HepG2 (cell line): Measurements from ENCODE around the gene UNC93A. TPM values are rescaled to one million over a fixed set of nuclear protein-coding genes. Genes with fewer than 3 reads are reported as not detected.

Experiments
- CENPT ChIP-seq: sonication (generic); formaldehyde crosslinking; IDR thresholded peaks from 2 replicates; pipeline ENCODE4 v1.8.0; 2022; ENCODE audit warnings: low read depth, mild to moderate bottlenecking, moderate library complexity, missing genetic modification reagents
- EED ChIP-seq: sonication (generic); formaldehyde crosslinking; IDR thresholded peaks from 2 replicates; pipeline ENCODE4 v1.5.0; 2020; ENCODE audit warnings: mild to moderate bottlenecking, missing genetic modification reagents
- ELF3 ChIP-seq: IDR thresholded peaks from 2 replicates; pipeline ENCODE4 v1.6.1; 2016; ENCODE audit warnings: missing genetic modification reagents, missing compliant biosample characterization
- EP300 ChIP-seq, 3 experiments: sonication (generic) in 1 of 3; formaldehyde crosslinking in 1 of 3; IDR thresholded peaks; 2 replicates each; pipeline versions ENCODE4 v1.5.1 to v1.6.1; 2011 to 2020; ENCODE audit warnings: low read depth in 2 of 3, low read length in 2 of 3, borderline replicate concordance in 1 of 3, improper control_type of control experiment in 1 of 3, mild to moderate bottlenecking in 1 of 3, missing genetic modification reagents in 1 of 3, moderate library complexity in 1 of 3
- GATAD2A ChIP-seq: IDR thresholded peaks from 2 replicates; pipeline ENCODE4 v1.6.1; 2016
- GMEB1 ChIP-seq: sonication (generic); formaldehyde crosslinking; IDR thresholded peaks from 2 replicates; pipeline ENCODE4 v1.5.1; 2020; ENCODE audit warnings: missing genetic modification reagents, mild to moderate bottlenecking, borderline replicate concordance
- HDAC6 ChIP-seq: fragments of 200-600 bp; sonication (generic); IDR thresholded peaks from 2 replicates; pipeline ENCODE4 v1.7.0; 2017; ENCODE audit warnings: mild to moderate bottlenecking, antibody characterized with exemption, low read length, low read depth
- HOXA5 ChIP-seq: sonication (generic); formaldehyde crosslinking; IDR thresholded peaks from 2 replicates; pipeline ENCODE4 v1.4.0; 2020; ENCODE audit warnings: missing genetic modification reagents
- MBD4 ChIP-seq: IDR thresholded peaks from 2 replicates; pipeline ENCODE4 v1.6.1; 2012; ENCODE audit warnings: low read length, inconsistent platforms, borderline replicate concordance
- MEIS2 ChIP-seq: sonication (generic); formaldehyde crosslinking; IDR thresholded peaks from 2 replicates; pipeline ENCODE4 v1.9.0; 2021; ENCODE audit warnings: mild to moderate bottlenecking, missing genetic modification reagents
- NR2F2 ChIP-seq: IDR thresholded peaks from 2 replicates; pipeline ENCODE4 v1.6.1; 2012; ENCODE audit warnings: low read depth, inconsistent platforms, borderline replicate concordance
- PRDM15 ChIP-seq: sonication (generic); formaldehyde crosslinking; IDR thresholded peaks from 2 replicates; pipeline ENCODE4 v1.4.0; 2020; ENCODE audit warnings: missing genetic modification reagents
- TGIF2 ChIP-seq: IDR thresholded peaks from 2 replicates; pipeline ENCODE4 v1.6.1; 2016; ENCODE audit warnings: control low read depth, missing compliant biosample characterization
- TP53 ChIP-seq: sonication (generic); formaldehyde crosslinking; conservative IDR thresholded peaks from 2 replicates; pipeline ENCODE4 v1.4.0; 2020; ENCODE audit warnings: missing genetic modification reagents
- ZBTB7B ChIP-seq: sonication (generic); formaldehyde crosslinking; IDR thresholded peaks from 2 replicates; pipeline ENCODE4 v1.4.0; 2020; ENCODE audit warnings: missing genetic modification reagents
- ZFP1 ChIP-seq: IDR thresholded peaks from 2 replicates; pipeline ENCODE4 v1.6.1; 2016
- ZNF20 ChIP-seq: sonication (generic); formaldehyde crosslinking; IDR thresholded peaks from 2 replicates; pipeline ENCODE4 v1.4.0; 2020; ENCODE audit warnings: mild to moderate bottlenecking, moderate library complexity, missing genetic modification reagents
- ZNF747 ChIP-seq: sonication (generic); formaldehyde crosslinking; IDR thresholded peaks from 2 replicates; pipeline ENCODE4 v1.8.1; 2023; ENCODE audit warnings: missing genetic modification reagents, mild to moderate bottlenecking, borderline replicate concordance
- ZNF773 ChIP-seq: sonication (generic); formaldehyde crosslinking; IDR thresholded peaks from 2 replicates; pipeline ENCODE4 v1.4.0; 2020; ENCODE audit warnings: missing genetic modification reagents, borderline replicate concordance
- ZNF850 ChIP-seq: sonication (generic); formaldehyde crosslinking; conservative IDR thresholded peaks from 2 replicates; pipeline ENCODE4 v1.9.0; 2021; ENCODE audit warnings: mild to moderate bottlenecking, missing genetic modification reagents
- polyA plus RNA-seq, 8 experiments: library from polyadenylated mRNA; depleted of rRNA in 3 of 8; stranded (reverse) in 7 of 8; unstranded in 1 of 8; fragments of >200 nt; fragmentation: Illumina TruSeq in 4 of 8; extraction: Trizol in 4 of 8; gene quantifications; 2 replicates each; pipeline versions ENCODE4 v1.2.1 to v1.2.3, GENCODE V29; 2011 to 2016; ENCODE audit warnings: low read depth in 4 of 8, missing spikeins in 1 of 8, mixed read lengths in 1 of 8; ENCODE audit not compliant: insufficient read depth in 1 of 8
- total RNA-seq, 5 experiments: library from RNA; depleted of rRNA; stranded (reverse); fragments of >200 nt; fragmentation: Illumina TruSeq; extraction: Trizol; gene quantifications; 2 replicates each; pipeline ENCODE4 v1.2.3, GENCODE V29; 2016; ENCODE audit warnings: low read depth in 1 of 5
- TF ChIP-seq, protein P1 (sequence below): sonication (generic); formaldehyde crosslinking; IDR thresholded peaks from 2 replicates; pipeline ENCODE4 v1.4.0; 2020; ENCODE audit warnings: missing genetic modification reagents
- TF ChIP-seq, protein P2 (sequence below): sonication (generic); formaldehyde crosslinking; IDR thresholded peaks from 2 replicates; pipeline ENCODE4 v1.4.0; 2020; ENCODE audit warnings: missing genetic modification reagents; ENCODE audit errors: not compliant biosample characterization

Gene UNC93A
- total and polyA plus RNA-seq, 2 of the 13 experiments (the other 11 are each of a cell fraction or from before 2014, with no cell fraction given) = 11.0 to 42.7 TPM

DNA sequence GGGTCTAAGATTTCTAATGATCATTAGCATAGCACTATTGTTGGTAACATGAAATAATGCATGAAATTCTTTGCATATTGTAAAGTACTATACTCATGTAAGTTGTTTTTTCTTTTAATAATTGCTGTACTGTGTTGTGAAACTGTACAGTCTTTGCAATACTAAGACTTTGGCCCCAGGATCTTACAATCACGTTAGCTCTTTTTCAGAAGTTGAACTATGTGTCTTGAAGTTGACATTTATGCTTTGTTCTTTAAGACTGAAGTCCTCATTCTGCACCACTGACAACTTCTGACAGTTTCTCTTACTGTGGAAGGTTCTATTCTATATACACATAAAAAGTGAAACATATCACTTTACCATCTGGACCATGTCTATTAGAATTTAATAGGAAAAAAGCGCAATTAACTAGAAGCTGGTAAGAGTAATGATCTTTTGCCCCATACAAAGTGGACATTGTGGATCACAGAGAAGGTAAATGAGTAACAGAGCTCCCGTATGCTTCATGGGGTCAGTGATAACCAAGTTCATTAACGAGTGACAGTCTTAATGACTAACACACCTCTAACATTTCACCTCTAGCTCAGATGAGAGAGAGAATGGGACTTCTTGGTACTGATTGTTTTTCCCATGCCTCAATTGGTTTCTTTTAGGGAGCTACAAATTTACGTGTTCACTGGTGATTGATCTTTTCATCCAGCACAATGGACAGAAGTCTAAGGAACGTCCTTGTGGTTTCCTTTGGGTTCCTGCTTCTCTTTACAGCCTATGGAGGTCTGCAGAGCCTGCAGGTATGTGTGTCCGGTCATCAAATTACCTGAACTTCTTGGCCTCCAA, at the start of gene UNC93A (continued):
- TF ChIP-seq NR2F2 (peak; percentile 47; the same call in 1 of the 2 replicates), ZBTB7B (no peak), MEIS2 (CRISPR knock-in tag) (no peak), TP53 (no peak), ZNF20 (CRISPR knock-in tag) (no peak), ZFP1 (CRISPR knock-in tag) (no peak), ZNF850 (0 out of 2 replicates have a peak, but pooled peaks have one; percentile 56), GMEB1 (CRISPR knock-in tag) (no peak), HDAC6 (no peak), HOXA5 (CRISPR knock-in tag) (peak; percentile 47; the same call in 1 of the 2 replicates), GATAD2A (CRISPR knock-in tag) (peak; percentile 71; the same call in 1 of the 2 replicates), EP300 (IDR thresholded peaks at IDR 0.05; ENCODE audit: low read depth in 2 of 2, low read length in 2 of 2) (peak in 1 of 2 experiments; percentile 44; a peak in 1 of 4 replicates), EP300 (CRISPR knock-in tag; IDR thresholded peaks at IDR 0.05; ENCODE audit: borderline replicate concordance) (no peak), EED (CRISPR knock-in tag) (no peak), ZNF773 (CRISPR knock-in tag) (no peak), ZNF747 (peak; percentile 70; the same call in 1 of the 2 replicates), CENPT (CRISPR knock-in tag) (no peak), MBD4 (no peak), ELF3 (peak; percentile 7; the same call in 1 of the 2 replicates), PRDM15 (CRISPR knock-in tag) (no peak), TGIF2 (CRISPR knock-in tag) (no peak)
- TF ChIP-seq, protein P1, sequence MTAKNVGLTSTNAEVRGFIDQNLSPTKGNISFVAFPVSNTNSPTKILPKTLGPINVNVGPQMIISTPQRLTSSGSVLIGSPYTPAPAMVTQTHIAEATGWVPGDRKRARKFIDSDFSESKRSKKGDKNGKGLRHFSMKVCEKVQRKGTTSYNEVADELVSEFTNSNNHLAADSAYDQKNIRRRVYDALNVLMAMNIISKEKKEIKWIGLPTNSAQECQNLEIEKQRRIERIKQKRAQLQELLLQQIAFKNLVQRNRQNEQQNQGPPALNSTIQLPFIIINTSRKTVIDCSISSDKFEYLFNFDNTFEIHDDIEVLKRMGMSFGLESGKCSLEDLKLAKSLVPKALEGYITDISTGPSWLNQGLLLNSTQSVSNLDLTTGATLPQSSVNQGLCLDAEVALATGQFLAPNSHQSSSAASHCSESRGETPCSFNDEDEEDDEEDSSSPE (CRISPR knock-in tag) = no peak
- TF ChIP-seq, protein P2, sequence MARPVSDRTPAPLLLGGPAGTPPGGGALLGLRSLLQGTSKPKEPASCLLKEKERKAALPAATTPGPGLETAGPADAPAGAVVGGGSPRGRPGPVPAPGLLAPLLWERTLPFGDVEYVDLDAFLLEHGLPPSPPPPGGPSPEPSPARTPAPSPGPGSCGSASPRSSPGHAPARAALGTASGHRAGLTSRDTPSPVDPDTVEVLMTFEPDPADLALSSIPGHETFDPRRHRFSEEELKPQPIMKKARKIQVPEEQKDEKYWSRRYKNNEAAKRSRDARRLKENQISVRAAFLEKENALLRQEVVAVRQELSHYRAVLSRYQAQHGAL = no peak
